ENCODE results near the gene CFAP97D1.

CFAP97D1 gene

GRCh38 chr17:43808076-43808475 lies 27.8 kb downstream of the CFAP97D1 start:
- no peak overlapping the region for H3K4me3 ChIP-seq (ENCODE audit: low read length)
- no peak for TF ChIP-seq CTCF (conservative IDR thresholded peaks at IDR 0.05; ENCODE audit: low read depth, low read length)
- DNase-seq (ENCODE audit: low read depth) = no peak

- no peak for TF ChIP-seq CTCF (conservative IDR thresholded peaks at IDR 0.05; ENCODE audit: low read depth, low read length)
- no peak overlapping the region for H3K4me3 ChIP-seq (ENCODE audit: low read length)
- no peak for DNase-seq (ENCODE audit: low read depth)
Observed at GRCh38 chr17:43809121-43809520, 28.9 kb downstream of the CFAP97D1 start.

GRCh38 chr17:43810226-43810715 lies 30.0 kb downstream of the CFAP97D1 start:
- H3K4me3 ChIP-seq (ENCODE audit: low read length) = no peak overlapping the region
- TF ChIP-seq CTCF (conservative IDR thresholded peaks at IDR 0.05; ENCODE audit: low read depth, low read length) = no peak
- DNase-seq (ENCODE audit: low read depth) = no peak

- no peak for TF ChIP-seq CTCF (conservative IDR thresholded peaks at IDR 0.05; ENCODE audit: low read depth, low read length)
- H3K4me3 ChIP-seq (ENCODE audit: low read length) = no peak overlapping the region
- no peak for DNase-seq (ENCODE audit: low read depth)
Observed at GRCh38 chr17:43810823-43811222, 30.6 kb downstream of the CFAP97D1 start.

- DNase-seq (ENCODE audit: low read depth) = no peak
- H3K4me3 ChIP-seq (ENCODE audit: low read length) = no peak overlapping the region
- TF ChIP-seq CTCF (conservative IDR thresholded peaks at IDR 0.05; ENCODE audit: low read depth, low read length) = no peak
Observed at GRCh38 chr17:43812396-43813265, 32.4 kb downstream of the CFAP97D1 start.

- no peak for TF ChIP-seq CTCF (conservative IDR thresholded peaks at IDR 0.05; ENCODE audit: low read depth, low read length)
Observed at GRCh38 chr17:43813386-43813785, 33.2 kb downstream of the CFAP97D1 start.

GRCh38 chr17:43814026-43814425 lies 33.8 kb downstream of the CFAP97D1 start:
- no peak overlapping the region for H3K4me3 ChIP-seq (ENCODE audit: low read length)
- TF ChIP-seq CTCF (conservative IDR thresholded peaks at IDR 0.05; ENCODE audit: low read depth, low read length) = no peak

More at GRCh38 chr17:43813386-43813785, 33.2 kb downstream of the CFAP97D1 start:
- DNase-seq (ENCODE audit: low read depth) = no peak
- H3K4me3 ChIP-seq (ENCODE audit: low read length) = no peak overlapping the region

More at GRCh38 chr17:43814026-43814425, 33.8 kb downstream of the CFAP97D1 start:
- no peak for DNase-seq (ENCODE audit: low read depth)

Data from retinal pigment epithelial cell (primary cell).